Adrenal gland (tissue), 12 donors: Measurements from ENCODE around the gene KLK11. TPM values are rescaled to one million over a fixed set of nuclear protein-coding genes. Genes with fewer than 3 reads are reported as not detected.

Experiments
- DNase-seq, 7 donors: peaks; one replicate each; pipeline ENCODE4 v3.0.0-alpha.2; 2019 to 2020
- H3K27ac ChIP-seq, 5 donors: fragments of 200-600 bp; sonication (generic) in 4 of 5; 1 replicate in 3 of 5; 2 replicates in 2 of 5; pipeline versions ENCODE4 v1.5.1 to v1.8.0; 2016 to 2020; ENCODE audit warnings: mild to moderate bottlenecking in 1 of 5
- H3K27me3 ChIP-seq: fragments of 200-600 bp; 2 replicates; pipeline ENCODE4 v1.8.0; 2021
- H3K36me3 ChIP-seq, 2 donors: fragments of 200-600 bp; replicated peaks in 1 of 2; 1 replicate in 1 of 2; 2 replicates in 1 of 2; pipeline versions ENCODE4 v1.5.1 to v1.8.0; 2018 to 2022
- H3K4me1 ChIP-seq, 2 donors: fragments of 200-600 bp; replicated peaks in 1 of 2; 1 replicate in 1 of 2; 2 replicates in 1 of 2; pipeline versions ENCODE4 v1.5.1 to v1.8.0; 2018 to 2021
- H3K4me3 ChIP-seq, 4 donors: fragments of 200-600 bp; sonication (generic) in 3 of 4; one replicate each; pipeline ENCODE4 v1.5.1; 2016 to 2018
- H3K9me3 ChIP-seq, 3 donors: fragments of 200-600 bp; sonication (generic) in 1 of 3; replicated peaks in 1 of 3; 1 replicate in 2 of 3; 2 replicates in 1 of 3; pipeline versions ENCODE4 v1.5.1 to v1.8.0; 2016 to 2021
- POLR2A ChIP-seq, 2 donors: fragments of 450-650 bp; IDR thresholded peaks; one replicate each; pipeline ENCODE4 v1.6.1; 2017; ENCODE audit warnings: antibody characterized with exemption in 2 of 2, mild to moderate bottlenecking in 2 of 2, moderate library complexity in 1 of 2
- WGBS, 4 donors: extraction: QIAGEN DNeasy Blood & Tissue Kit in 2 of 4; methylation state at CpG; one replicate each; pipeline versions ENCODE4 v1.1.5 to v1.1.7; 2013 to 2017; 5-methylcytosine and 5-hydroxymethylcytosine counted together
- intact Hi-C, 2 donors: fragments of 100-400 bp; cut with DNase I; formaldehyde crosslinking; loops; one replicate each; pipeline versions ENCODE4 v1.14.1 to v1.15.0; 2022 to 2023
- polyA plus RNA-seq, 3 donors: library from polyadenylated mRNA; stranded (reverse); fragments of 200-250 nt in 2 of 3; fragments of 350-450 nt in 1 of 3; fragmentation: Illumina TruSeq in 1 of 3; extraction: RNeasy Lipid Tissue Mini Kit (QIAGEN cat#74804) in 1 of 3; gene quantifications; one replicate each; pipeline ENCODE4 v1.2.3, GENCODE V29; 2013 to 2014
- total RNA-seq, 9 donors: library from RNA; depleted of rRNA in 4 of 9; stranded (reverse); fragments of >200 nt in 4 of 9; fragments of 120-200 nt in 1 of 9; fragmentation: NEBNext Ultra II Directional in 1 of 9; extraction: Animal tissue kit (Norgen Biotek cat#: 25700) in 1 of 9; gene quantifications; one replicate each; pipeline versions ENCODE4 v1.1.0 to v1.2.4, GENCODE V29; 2013 to 2023
- TF ChIP-seq, protein P1 (sequence below), 6 experiments: fragments of 450-650 bp in 4 of 6; fragments of 200-600 bp in 2 of 6; sonication (generic) in 1 of 6; IDR thresholded peaks; 1 replicate in 5 of 6; 2 replicates in 1 of 6; pipeline versions ENCODE4 v1.5.1 to v1.8.0; 2016 to 2021; ENCODE audit warnings: antibody characterized with exemption in 6 of 6, mild to moderate bottlenecking in 2 of 6, moderate library complexity in 1 of 6
- donor health status: healthy with polysubstance abuse.
- donor health status: Bipolar disorder and iron deficiency.
- donor health status: DM: yes; HTN: yes; CAD: no.
- donor health status: DM: no; HTN: no; CAD: no.
- donor health status: DM: no; HTN: no; CAD: no.
- donor health status: DM: yes; HTN: yes; CAD: no.

The KLK11 gene
- total and polyA plus RNA-seq, 12 donors, result 0.07 to 0.32 TPM; not detected in 10

DNA sequence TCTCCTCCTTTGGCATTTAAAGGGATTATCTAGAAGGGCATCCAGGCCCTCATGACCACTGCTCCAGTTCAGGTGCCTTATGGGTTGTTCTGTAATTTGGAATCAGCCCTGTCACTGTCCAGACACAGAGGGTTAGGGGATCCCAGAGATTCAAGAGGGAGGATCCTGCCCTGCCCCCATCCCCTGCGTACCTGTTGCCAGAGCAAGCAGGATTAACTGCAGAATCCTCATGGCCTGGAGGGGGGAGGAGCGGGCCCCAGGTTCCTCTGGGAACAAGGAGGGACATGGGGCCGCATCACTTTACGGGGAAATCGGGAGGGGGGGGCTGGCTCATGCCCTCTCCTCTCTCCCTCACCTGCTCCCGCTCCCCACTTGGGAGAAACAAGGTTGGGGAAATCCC lies 1.0 kb downstream of the KLK11 start:
- intact Hi-C loops, result loop anchor here in 1 of 2 donors (10.0 kb wide), 1 partner anchor 149 kb away; no protein-coding TSS in a partner anchor
- peaks cover 12% of the 10 kb centered on the region for H3K27me3 ChIP-seq

DNA sequence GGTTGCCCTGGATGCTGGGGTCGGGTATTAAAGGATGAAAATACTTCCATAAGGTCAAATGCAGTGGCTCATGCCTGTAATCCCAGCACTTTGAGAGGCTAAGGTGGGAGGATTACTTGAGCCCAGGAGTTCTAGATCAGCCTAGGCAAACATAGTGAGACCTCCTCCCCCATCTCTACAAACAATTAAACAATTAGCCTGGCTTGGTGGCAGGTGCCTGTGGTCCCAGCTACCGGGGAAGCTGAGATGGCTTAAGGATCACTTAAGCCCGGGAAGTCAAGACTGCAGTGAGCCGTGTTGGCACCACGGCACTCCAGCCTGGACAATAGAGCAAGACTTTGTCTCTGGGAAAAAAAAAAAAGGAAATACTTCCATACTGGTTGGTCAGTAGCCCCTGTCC lies 1.5 kb downstream of the KLK11 start:
- H3K36me3 ChIP-seq, result no peaks in the 10 kb centered on the region
- H3K27me3 ChIP-seq, result peaks cover 12% of the 10 kb centered on the region
- H3K4me3 ChIP-seq, result no peak overlapping the region
- no peaks in the 10 kb centered on the region for H3K9me3 ChIP-seq
- no peak overlapping the region for H3K27ac ChIP-seq
- no peak for DNase-seq
- 45 to 72% (median 59%) methylated on average over 5 of the region's 5 CpGs for WGBS, 4 donors
- TF ChIP-seq, protein P1, sequence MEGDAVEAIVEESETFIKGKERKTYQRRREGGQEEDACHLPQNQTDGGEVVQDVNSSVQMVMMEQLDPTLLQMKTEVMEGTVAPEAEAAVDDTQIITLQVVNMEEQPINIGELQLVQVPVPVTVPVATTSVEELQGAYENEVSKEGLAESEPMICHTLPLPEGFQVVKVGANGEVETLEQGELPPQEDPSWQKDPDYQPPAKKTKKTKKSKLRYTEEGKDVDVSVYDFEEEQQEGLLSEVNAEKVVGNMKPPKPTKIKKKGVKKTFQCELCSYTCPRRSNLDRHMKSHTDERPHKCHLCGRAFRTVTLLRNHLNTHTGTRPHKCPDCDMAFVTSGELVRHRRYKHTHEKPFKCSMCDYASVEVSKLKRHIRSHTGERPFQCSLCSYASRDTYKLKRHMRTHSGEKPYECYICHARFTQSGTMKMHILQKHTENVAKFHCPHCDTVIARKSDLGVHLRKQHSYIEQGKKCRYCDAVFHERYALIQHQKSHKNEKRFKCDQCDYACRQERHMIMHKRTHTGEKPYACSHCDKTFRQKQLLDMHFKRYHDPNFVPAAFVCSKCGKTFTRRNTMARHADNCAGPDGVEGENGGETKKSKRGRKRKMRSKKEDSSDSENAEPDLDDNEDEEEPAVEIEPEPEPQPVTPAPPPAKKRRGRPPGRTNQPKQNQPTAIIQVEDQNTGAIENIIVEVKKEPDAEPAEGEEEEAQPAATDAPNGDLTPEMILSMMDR (IDR thresholded peaks at IDR 0.05), result no peak
- TF ChIP-seq POLR2A (IDR thresholded peaks at IDR 0.05), result no peak
- intact Hi-C loops, result loop anchor here in 1 of 2 donors (10.0 kb wide), 1 partner anchor 150 kb away; no protein-coding TSS in a partner anchor
- H3K4me1 ChIP-seq, result no peaks in the 10 kb centered on the region

More for the DNA sequence above, 1.0 kb downstream of the KLK11 start:
- H3K4me1 ChIP-seq, result no peaks in the 10 kb centered on the region
- H3K9me3 ChIP-seq, result no peaks in the 10 kb centered on the region
- 66 to 85% (median 66%) methylated on average over 5 to 6 of the region's 6 CpGs for WGBS, 4 donors
- DNase-seq, result no peak
- no peaks in the 10 kb centered on the region for H3K36me3 ChIP-seq
- no peak overlapping the region for H3K4me3 ChIP-seq
- no peak for TF ChIP-seq POLR2A (IDR thresholded peaks at IDR 0.05)
- TF ChIP-seq, protein P1 (IDR thresholded peaks at IDR 0.05), result no peak
- no peak overlapping the region for H3K27ac ChIP-seq

DNA sequence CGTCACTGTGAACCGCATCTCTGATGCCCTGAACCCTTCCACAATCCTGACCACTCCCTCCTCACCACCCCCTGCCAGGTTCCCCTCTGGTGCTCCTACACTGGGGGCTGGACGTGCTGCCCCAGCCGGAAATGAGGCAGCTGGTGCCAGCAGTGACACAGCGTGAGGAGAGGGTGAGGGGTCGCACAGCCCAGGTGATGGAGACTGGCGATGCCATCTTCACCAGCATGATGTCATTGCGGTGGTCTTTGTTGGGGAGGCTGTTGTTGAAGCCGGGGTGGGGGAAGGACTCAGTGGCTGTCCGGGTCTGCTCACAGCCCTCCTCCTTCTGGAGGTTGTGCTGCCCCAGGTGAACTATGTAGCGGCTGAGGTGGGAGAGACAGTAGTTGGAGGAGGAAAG lies 2.5 kb downstream of the KLK11 start:
- Histone ChIP-seq H3K27ac (no peak overlapping the region), H3K9me3 (no peaks in the 10 kb centered on the region), H3K4me3 (no peak overlapping the region), H3K4me1 (peaks cover 0 to under 1% of the 10 kb centered on the region in 2 donors), H3K36me3 (no peaks in the 10 kb centered on the region), H3K27me3 (peaks cover 18% of the 10 kb centered on the region)
- intact Hi-C loops, result loop anchor here in 1 of 2 donors (10.0 kb wide), 1 partner anchor 151 kb away; no protein-coding TSS in a partner anchor
- 60 to 69% (median 65%) methylated on average over 11 of the region's 11 CpGs for WGBS, 4 donors
- TF ChIP-seq POLR2A (IDR thresholded peaks at IDR 0.05), result no peak
- TF ChIP-seq, protein P1 (IDR thresholded peaks at IDR 0.05), result no peak
- no peak for DNase-seq

DNA sequence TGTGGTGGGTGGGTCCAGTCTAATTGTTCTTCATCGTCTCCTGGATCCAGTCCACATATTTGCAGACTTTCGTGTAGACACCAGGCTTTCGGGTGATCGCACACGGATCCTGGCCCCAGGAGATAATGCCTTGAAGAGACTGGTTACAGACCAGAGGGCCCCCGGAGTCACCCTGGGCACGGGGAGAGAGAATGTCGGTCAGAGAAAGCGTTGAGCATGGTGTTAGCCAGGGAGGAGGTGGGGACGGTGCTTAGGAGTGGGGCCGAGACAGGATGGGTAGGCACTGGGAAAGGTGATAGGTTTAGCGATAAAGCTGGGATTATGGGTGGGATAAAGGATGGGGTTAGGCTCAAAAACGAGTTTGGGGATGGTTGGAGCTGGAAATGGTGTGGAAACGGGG lies 3.9 kb downstream of the KLK11 start:
- no peak overlapping the region for H3K4me3 ChIP-seq
- intact Hi-C loops, result loop anchor here in 1 of 2 donors (10.0 kb wide), 1 partner anchor 152 kb away; no protein-coding TSS in a partner anchor
- 61 to 70% (median 63%) methylated on average over 14 of the region's 14 CpGs for WGBS, 4 donors
- H3K27ac ChIP-seq, result no peak overlapping the region
- no peaks in the 10 kb centered on the region for H3K36me3 ChIP-seq
- no peak for TF ChIP-seq POLR2A (IDR thresholded peaks at IDR 0.05)
- TF ChIP-seq, protein P1 (IDR thresholded peaks at IDR 0.05), result no peak
- no peaks in the 10 kb centered on the region for H3K9me3 ChIP-seq
- H3K4me1 ChIP-seq, result peaks cover 0 to 8% of the 10 kb centered on the region in 2 donors
- peaks cover 25% of the 10 kb centered on the region for H3K27me3 ChIP-seq
- no peak for DNase-seq
